GM12878 (cell line): ENCODE measurements around the gene MARCHF9. TPM values are rescaled to one million over a fixed set of nuclear protein-coding genes. Genes with fewer than 3 reads are reported as not detected.

Experiments
- ATAC-seq: fragments of 200-7000 bp; cut with Tn5 transposase; 3 replicates; pipeline ENCODE4 v1.9.1; 2020; ENCODE audit warnings: mild to moderate bottlenecking, moderate library complexity
- BruUV-seq: library from RNA; stranded (reverse); fragments of 400-500 nt; replicated peaks from 2 replicates; lab custom pipeline; 2021; lab: Mats Ljungman, UMichigan
- CTCF ChIA-PET: fragments of 300-600 bp; sonication (Branson Sonifier 250); formaldehyde crosslinking; extraction: SDS; loops from one replicate; lab custom pipeline; 2021; ENCODE audit warnings: inconsistent platforms; lab: Yijun Ruan, JAX
- POLR2A ChIA-PET: fragments of 350-600 bp; formaldehyde crosslinking; extraction: SDS; loops from one replicate; lab custom pipeline; 2021; ENCODE audit warnings: inconsistent platforms; lab: Charles Lee
- RAD21 ChIA-PET: fragments of 300-600 bp; sonication (Branson Sonifier 250); formaldehyde crosslinking; loops from one replicate; lab custom pipeline; 2023; ENCODE audit warnings: antibody characterized with exemption; ENCODE audit not compliant: unreplicated experiment; lab: Charles Lee
- SMC1A ChIA-PET: fragments of 300-600 bp; sonication (Branson Sonifier 250); formaldehyde crosslinking; loops from one replicate; lab custom pipeline; 2023; ENCODE audit not compliant: unreplicated experiment, uncharacterized antibody; lab: Charles Lee
- DNase-seq: peaks from one replicate; pipeline ENCODE4 v3.0.0-alpha.2; 2011; ENCODE audit warnings: low read depth, low spot score
- FAIRE-seq: peaks from 3 replicates; lab custom pipeline; 2011; peaks lifted over from hg19 to GRCh38; lab: Jason Lieb, UNC
- H2AFZ ChIP-seq: 2 replicates; pipeline ENCODE4 v1.6.0; 2011; ENCODE audit warnings: low read depth, low read length, control low read depth; ENCODE audit not compliant: control insufficient read depth
- H3K27ac ChIP-seq: 2 replicates; pipeline ENCODE4 v1.5.1; 2011; ENCODE audit warnings: control low read depth; ENCODE audit not compliant: control insufficient read depth, insufficient read depth
- H3K27me3 ChIP-seq, 2 experiments: replicated peaks in 1 of 2; 2 replicates each; pipeline versions ENCODE4 v1.6.0 to v1.6.1; 2011; ENCODE audit warnings: low read length in 1 of 2; ENCODE audit not compliant: control insufficient read depth in 2 of 2, insufficient read depth in 2 of 2
- H3K36me3 ChIP-seq, 2 experiments: 2 replicates each; pipeline ENCODE4 v1.5.1; 2011; ENCODE audit warnings: low read length in 1 of 2; ENCODE audit not compliant: control insufficient read depth in 2 of 2, insufficient read depth in 2 of 2
- H3K4me1 ChIP-seq: 2 replicates; pipeline ENCODE4 v1.6.1; 2011; ENCODE audit warnings: mild to moderate bottlenecking, low read length, moderate library complexity, mixed read lengths; ENCODE audit not compliant: control insufficient read depth, insufficient read depth
- H3K4me2 ChIP-seq: 2 replicates; pipeline ENCODE4 v1.6.0; 2011; ENCODE audit warnings: control low read depth; ENCODE audit not compliant: control insufficient read depth, insufficient read depth
- H3K4me3 ChIP-seq: fragments of 200-600 bp; sonication (generic); 2 replicates; pipeline ENCODE4 v1.5.1; 2016
- H3K79me2 ChIP-seq: 2 replicates; pipeline ENCODE4 v1.6.0; 2011; ENCODE audit warnings: low read length; ENCODE audit not compliant: control insufficient read depth, insufficient read depth
- H3K9ac ChIP-seq: 2 replicates; pipeline ENCODE4 v1.8.0; 2011; ENCODE audit warnings: low read length, control low read depth, mixed read lengths; ENCODE audit not compliant: control insufficient read depth, insufficient read depth
- H3K9me3 ChIP-seq: replicated peaks from 3 replicates; pipeline ENCODE4 v1.5.1; 2011; ENCODE audit warnings: mild to moderate bottlenecking, low read length; ENCODE audit not compliant: control insufficient read depth, insufficient read depth
- H4K20me1 ChIP-seq: 2 replicates; pipeline ENCODE4 v1.6.0; 2011; ENCODE audit not compliant: control insufficient read depth, insufficient read depth
- ATF3 ChIP-seq: IDR thresholded peaks from 2 replicates; pipeline ENCODE4 v1.6.1; 2011; ENCODE audit warnings: low read depth, mild to moderate bottlenecking, low read length, moderate library complexity, borderline replicate concordance; ENCODE audit errors: extremely low read depth
- BCL11A ChIP-seq: IDR thresholded peaks from 2 replicates; pipeline ENCODE4 v1.6.1; 2011; ENCODE audit warnings: low read depth, low read length
- BHLHE40 ChIP-seq, 2 experiments: fragments of 450-650 bp in 1 of 2; IDR thresholded peaks; 2 replicates each; pipeline ENCODE4 v1.6.1; 2011 to 2017; ENCODE audit warnings: low read depth in 2 of 2, borderline replicate concordance in 1 of 2, improper control_type of control experiment in 1 of 2, low read length in 1 of 2, mild to moderate bottlenecking in 1 of 2
- CBX3 ChIP-seq: fragments of 200-600 bp; sonication (generic); IDR thresholded peaks from 2 replicates; pipeline ENCODE4 v1.6.1; 2016; ENCODE audit warnings: low read depth, borderline replicate concordance
- CREM ChIP-seq: IDR thresholded peaks from 2 replicates; pipeline ENCODE4 v1.6.1; 2014; ENCODE audit warnings: antibody characterized with exemption, low read depth
- CTCF ChIP-seq, 3 experiments: IDR thresholded peaks in 2 of 3; conservative IDR thresholded peaks in 1 of 3; 2 replicates each; pipeline ENCODE4 v1.5.1; 2011; ENCODE audit warnings: low read depth in 3 of 3, low read length in 3 of 3, mild to moderate bottlenecking in 3 of 3, control low read depth in 2 of 3, moderate library complexity in 2 of 3, inconsistent platforms in 1 of 3, mixed read lengths in 1 of 3; ENCODE audit not compliant: control insufficient read depth in 2 of 3, insufficient read depth in 1 of 3; ENCODE audit errors: extremely low read depth in 1 of 3
- KDM1A ChIP-seq: fragments of 200-600 bp; sonication (generic); IDR thresholded peaks from 2 replicates; pipeline ENCODE4 v1.6.1; 2016; ENCODE audit warnings: borderline replicate concordance
- MXI1 ChIP-seq: fragments of 150-350 bp; IDR thresholded peaks from 2 replicates; pipeline ENCODE4 v1.6.1; 2011; ENCODE audit warnings: low read depth, mild to moderate bottlenecking, inconsistent platforms, low read length, improper control_type of control experiment
- PBX3 ChIP-seq: IDR thresholded peaks from 2 replicates; pipeline ENCODE4 v1.6.1; 2011; ENCODE audit warnings: mild to moderate bottlenecking, low read depth, low read length, moderate library complexity; ENCODE audit not compliant: insufficient replicate concordance
- PML ChIP-seq: IDR thresholded peaks from 2 replicates; pipeline ENCODE4 v1.6.1; 2012; ENCODE audit warnings: low read length, inconsistent platforms
- SIN3A ChIP-seq: IDR thresholded peaks from 2 replicates; pipeline ENCODE4 v1.6.1; 2012; ENCODE audit warnings: low read depth, low read length, improper control_type of control experiment
- SMAD5 ChIP-seq: IDR thresholded peaks from 2 replicates; pipeline ENCODE4 v1.6.1; 2016; ENCODE audit warnings: antibody characterized with exemption, low read depth
- SP1 ChIP-seq: IDR thresholded peaks from one replicate; pipeline ENCODE4 v1.6.1; 2011; ENCODE audit warnings: low read depth, low read length
- TARDBP ChIP-seq: IDR thresholded peaks from 2 replicates; pipeline ENCODE4 v1.6.1; 2016; ENCODE audit warnings: borderline replicate concordance
- TCF7 ChIP-seq: IDR thresholded peaks from 2 replicates; pipeline ENCODE4 v1.6.1; 2014; ENCODE audit warnings: antibody characterized with exemption, borderline replicate concordance
- ZBED1 ChIP-seq: IDR thresholded peaks from 2 replicates; pipeline ENCODE4 v1.6.1; 2016; ENCODE audit warnings: borderline replicate concordance
- ZNF274 ChIP-seq: IDR thresholded peaks from one replicate; pipeline ENCODE4 v1.8.0; 2011; ENCODE audit not compliant: insufficient read length, insufficient read depth
- WGBS: methylation state at CpG from one replicate; pipeline ENCODE4 v1.1.6; 2016; ENCODE audit warnings: low lambda C conversion rate; ENCODE audit not compliant: insufficient replicate concordance, insufficient coverage; ENCODE audit errors: missing lambda C conversion rate; 5-methylcytosine and 5-hydroxymethylcytosine counted together
- in situ Hi-C: fragments of 300-500 bp; cut with MboI; formaldehyde crosslinking; loops from 9 replicates; pipeline ENCODE4 v1.14.3; 2018; ENCODE audit warnings: mixed read lengths
- intact Hi-C: fragments of 100-400 bp; cut with micrococcal nuclease; formaldehyde crosslinking; loops from one replicate; pipeline ENCODE4 v1.14.2; 2022; ENCODE audit not compliant: unreplicated experiment
- polyA plus RNA-seq, 11 experiments: library from polyadenylated mRNA; depleted of rRNA in 4 of 11; unstranded in 6 of 11; stranded (reverse) in 5 of 11; fragments of >200 nt; fragmentation: Nextera tagmentation in 4 of 11; fragmentation: Illumina TruSeq in 1 of 11; extraction: Ambion mirVana in 4 of 11; extraction: Trizol in 1 of 11; gene quantifications; 1 replicate in 1 of 11; 2 replicates in 10 of 11; pipeline versions ENCODE4 v1.2.1 to v1.2.3, GENCODE V29; 2011 to 2016; ENCODE audit warnings: inconsistent platforms in 2 of 11, missing spikeins in 2 of 11, low read depth in 1 of 11
- total RNA-seq, 4 experiments: library from RNA; depleted of rRNA in 3 of 4; stranded (reverse); fragments of >200 nt in 3 of 4; fragmentation: Illumina TruSeq in 1 of 4; extraction: Trizol in 1 of 4; gene quantifications; 2 replicates each; pipeline versions ENCODE4 v1.2.1 to v1.2.3, GENCODE V29; 2013 to 2021

The MARCHF9 gene
- total and polyA plus RNA-seq, 10 of the 15 experiments (the other 5 are each of a cell fraction or from before 2014, with no cell fraction given), result 2.4 to 29.3 (median 13.0) TPM

- Histone ChIP-seq H3K4me1 (no peaks in the 10 kb centered on the region), H3K79me2 (no peaks in the 10 kb centered on the region), H2AFZ (no peak overlapping the region), H4K20me1 (no peaks in the 10 kb centered on the region), H3K9ac (no peak overlapping the region), H3K27ac (no peak overlapping the region), H3K9me3 (no peaks in the 10 kb centered on the region), H3K4me2 (no peak overlapping the region), H3K27me3 (no peaks in the 10 kb centered on the region), H3K36me3 (peaks cover 7 to 28% of the 10 kb centered on the region in 2 experiments), H3K4me3 (no peak overlapping the region)
- ChIA-PET RAD21 (no interaction called here), POLR2A (interaction anchor here (1.1 to 1.2 kb wide), 2 partner anchors 14 to 40 kb away, joined by 3 read pairs; no protein-coding TSS in a partner anchor), CTCF (interaction anchor here (0.5 to 9.5 kb wide), 4 partner anchors 11 to 107 kb away, joined by 3 to 87 read pairs (median 5); no protein-coding TSS in a partner anchor), SMC1A (interaction anchor here (1.1 to 1.7 kb wide), 2 partner anchors 10 to 212 kb away, joined by 3 to 7 read pairs; no protein-coding TSS in a partner anchor)
- BruUV-seq, result no TSS peak
- intact Hi-C loops (no loop called here), in situ Hi-C loops (no loop called here)
- no peak for FAIRE-seq
- whole genome bisulfite sequencing, result 100% methylated on average over 1 of the region's 1 CpG
- DNase-seq, result no peak
- TF ChIP-seq KDM1A (no peak), BCL11A (no peak), ZBED1 (no peak), PBX3 (no peak), SMAD5 (no peak), BHLHE40 (IDR thresholded peaks at IDR 0.05; ENCODE audit: borderline replicate concordance in 1 of 2, low read depth in 2 of 2, low read length in 1 of 2) (no peak), ATF3 (no peak), TARDBP (no peak), CREM (no peak), ZNF274 (no peak), CBX3 (no peak), SIN3A (no peak), TCF7 (no peak), MXI1 (no peak), CTCF (IDR thresholded peaks at IDR 0.05 in 2 of 3, conservative IDR thresholded peaks at IDR 0.05 in 1 of 3; ENCODE audit: control insufficient read depth in 2 of 3, extremely low read depth in 1 of 3, insufficient read depth in 1 of 3, low read depth in 3 of 3, low read length in 3 of 3) (no peak), SP1 (no peak), PML (no peak)
- ATAC-seq, result no peak
Measured at GRCh38 chr12:57796996-57797395, 42.1 kb downstream of the MARCHF9 start.
